Adipose tissue (tissue), 3 donors: ENCODE results near the gene ZDHHC11. TPM values are rescaled to one million over a fixed set of nuclear protein-coding genes. Genes with fewer than 3 reads are reported as not detected.
"Not testable (repeated sequence)": the region's sequence is repeated elsewhere in the genome, so short reads cannot be mapped to it uniquely, and the experiment has no call there.

Source experiments
- H3K27ac ChIP-seq: one replicate; pipeline ENCODE4 v1.5.1; 2013; ENCODE audit warnings: low read depth, low read length
- WGBS, 3 donors: extraction: QIAGEN DNeasy Blood & Tissue Kit; methylation state at CpG; one replicate each; pipeline ENCODE4 v1.1.7; 2013; 5-methylcytosine and 5-hydroxymethylcytosine counted together
- polyA plus RNA-seq, 3 donors: library from polyadenylated mRNA; stranded (reverse); fragments of 200-250 nt; gene quantifications; one replicate each; pipeline ENCODE4 v1.2.3, GENCODE V29; 2013
- donor health status: healthy with polysubstance abuse.
- donor health status: Bipolar disorder and iron deficiency.
- donor health status: healthy.

Gene ZDHHC11
- polyA plus RNA-seq, 3 donors = 3.1 to 5.1 (median 4.4) TPM

GRCh38 chr5:838431-838851 is 12.3 kb downstream of the ZDHHC11 start:
- 77 to 82% (median 79%) methylated on average over 10 of the region's 10 CpGs for WGBS, 3 donors
- not testable (repeated sequence) for H3K27ac ChIP-seq

- 94 to 96% (median 95%) methylated on average over 8 to 14 of the region's 14 CpGs for WGBS, 3 donors
- not testable (repeated sequence) for H3K27ac ChIP-seq
Observed at GRCh38 chr5:837621-838121, 13.1 kb downstream of the ZDHHC11 start.

GRCh38 chr5:835933-836612 is 14.7 kb downstream of the ZDHHC11 start:
- H3K27ac ChIP-seq = not testable (repeated sequence)
- 53 to 60% (median 58%) methylated on average over 7 of the region's 7 CpGs for WGBS, 3 donors

GRCh38 chr5:834013-834412 is 16.8 kb downstream of the ZDHHC11 start:
- H3K27ac ChIP-seq = not testable (repeated sequence)
- WGBS, 3 donors = 78 to 81% (median 79%) methylated on average over 2 of the region's 2 CpGs

- WGBS, 3 donors = 96 to 99% (median 99%) methylated on average over 17 of the region's 19 CpGs
- H3K27ac ChIP-seq = not testable (repeated sequence)
Observed at GRCh38 chr5:828194-828593, 22.6 kb downstream of the ZDHHC11 start.

- WGBS, 3 donors = 0 to 75% (median 31%) methylated on average over 1 of the region's 1 CpG
- H3K27ac ChIP-seq = not testable (repeated sequence)
Observed at GRCh38 chr5:825544-825943, 25.2 kb downstream of the ZDHHC11 start.

GRCh38 chr5:821504-821903 is 29.3 kb downstream of the ZDHHC11 start:
- WGBS, 3 donors = 75 to 81% methylated on average over 8 of the region's 8 CpGs; no CpG with 5 or more reads in 1 of the 3 donors
- no peak overlapping the region for H3K27ac ChIP-seq

- H3K27ac ChIP-seq = no peak overlapping the region
- WGBS, 3 donors = 77 to 79% methylated on average over 3 of the region's 3 CpGs; no CpG with 5 or more reads in 1 of the 3 donors
Observed at GRCh38 chr5:820245-820644, 30.5 kb downstream of the ZDHHC11 start.

- 81 to 85% methylated on average over 3 of the region's 3 CpGs; no CpG with 5 or more reads in 1 of the 3 donors for WGBS, 3 donors
- H3K27ac ChIP-seq = no peak overlapping the region
Observed at GRCh38 chr5:819078-819477, 31.7 kb downstream of the ZDHHC11 start.

GRCh38 chr5:816176-816575 is 34.6 kb downstream of the ZDHHC11 start:
- no peak overlapping the region for H3K27ac ChIP-seq
- WGBS, 3 donors = 96% methylated on average over 15 of the region's 15 CpGs; no CpG with 5 or more reads in 1 of the 3 donors

- 96 to 97% methylated on average over 3 of the region's 3 CpGs; no CpG with 5 or more reads in 1 of the 3 donors for WGBS, 3 donors
- no peak overlapping the region for H3K27ac ChIP-seq
Observed at GRCh38 chr5:815449-815848, 35.3 kb downstream of the ZDHHC11 start.

- WGBS, 3 donors = 84 to 88% methylated on average over 4 to 5 of the region's 5 CpGs; no CpG with 5 or more reads in 1 of the 3 donors
- H3K27ac ChIP-seq = not testable (repeated sequence)
Observed at GRCh38 chr5:813575-813974, 37.2 kb downstream of the ZDHHC11 start.

- not testable (repeated sequence) for H3K27ac ChIP-seq
- WGBS, 3 donors = 56 to 86% (median 75%) methylated on average over 5 to 8 of the region's 9 CpGs
Observed at GRCh38 chr5:811384-811783, 39.4 kb downstream of the ZDHHC11 start.

GRCh38 chr5:807719-808514 is 42.9 kb downstream of the ZDHHC11 start:
- WGBS, 3 donors = 79 to 80% (median 80%) methylated on average over 3 to 5 of the region's 10 CpGs
- H3K27ac ChIP-seq = not testable (repeated sequence)

- WGBS, 3 donors = 81 to 83% methylated on average over 6 of the region's 6 CpGs; no CpG with 5 or more reads in 1 of the 3 donors
- H3K27ac ChIP-seq = no peak overlapping the region
Observed at GRCh38 chr5:801472-801871, 49.3 kb downstream of the ZDHHC11 start.

GRCh38 chr5:801055-801454 is 49.7 kb downstream of the ZDHHC11 start:
- not testable (repeated sequence) for H3K27ac ChIP-seq
- 32 to 68% methylated on average over 4 of the region's 4 CpGs; no CpG with 5 or more reads in 1 of the 3 donors for WGBS, 3 donors

GRCh38 chr5:798505-799138 is 52.2 kb downstream of the ZDHHC11 start:
- WGBS, 3 donors = 63 to 83% (median 81%) methylated on average over 3 to 5 of the region's 6 CpGs
- not testable (repeated sequence) for H3K27ac ChIP-seq

- WGBS, 3 donors = 65 to 97% (median 77%) methylated on average over 2 to 3 of the region's 4 CpGs
Observed at GRCh38 chr5:797986-798385, 52.8 kb downstream of the ZDHHC11 start.

GRCh38 chr5:795873-796272 is 54.9 kb downstream of the ZDHHC11 start:
- 0 to 92% (median 86%) methylated on average over 1 of the region's 1 CpG for WGBS, 3 donors
- not testable (repeated sequence) for H3K27ac ChIP-seq

More at GRCh38 chr5:797986-798385, 52.8 kb downstream of the ZDHHC11 start:
- not testable (repeated sequence) for H3K27ac ChIP-seq
